Esophagus squamous epithelium (tissue), 4 donors: Measurements from ENCODE around the gene PIGBOS1.
"Not testable (repeated sequence)": the region's sequence is repeated elsewhere in the genome, so short reads cannot be mapped to it uniquely, and the experiment has no call there.

ENCODE experiments used
- CTCF ChIP-seq, 6 experiments: fragments of 450-650 bp in 4 of 6; fragments of 200-600 bp in 2 of 6; sonication (generic) in 2 of 6; IDR thresholded peaks; one replicate each; pipeline ENCODE4 v1.5.1; 2016 to 2019; ENCODE audit warnings: antibody characterized with exemption in 6 of 6, mild to moderate bottlenecking in 4 of 6, moderate library complexity in 4 of 6
- POLR2A ChIP-seq, 4 donors: fragments of 450-650 bp; IDR thresholded peaks; one replicate each; pipeline ENCODE4 v1.6.1; 2017; ENCODE audit warnings: antibody characterized with exemption in 4 of 4, mild to moderate bottlenecking in 4 of 4, moderate library complexity in 3 of 4

GRCh38 chr15:55280589-55280988 lies 38.3 kb downstream of the PIGBOS1 start:
- not testable (repeated sequence) for TF ChIP-seq CTCF, POLR2A (IDR thresholded peaks at IDR 0.05)
